Measurements from ENCODE around the gene RAMP3.
"Not testable (repeated sequence)": the region's sequence is repeated elsewhere in the genome, so short reads cannot be mapped to it uniquely, and the experiment has no call there.

RAMP3 gene

GRCh38 chr7:45202625-45203024, 45.0 kb downstream of the RAMP3 start:
- Mint-ChIP-seq H3K36me3 (ENCODE audit: low read depth) (no peaks in the 10 kb centered on the region), H3K4me1 (ENCODE audit: low read depth) (peaks cover 44% of the 10 kb centered on the region), H3K27me3 (peaks cover 22% of the 10 kb centered on the region), H3K4me3 (no peak overlapping the region), H3K9me3 (no peaks in the 10 kb centered on the region), H3K27ac (no peak overlapping the region)

- Mint-ChIP-seq H3K36me3 (ENCODE audit: low read depth) (no peaks in the 10 kb centered on the region), H3K4me3 (no peak overlapping the region), H3K27ac (peak overlapping the region; percentile 55), H3K4me1 (ENCODE audit: low read depth) (peaks cover 42% of the 10 kb centered on the region), H3K27me3 (peaks cover 20% of the 10 kb centered on the region), H3K9me3 (no peaks in the 10 kb centered on the region)
Observed at GRCh38 chr7:45203036-45203435, 45.4 kb downstream of the RAMP3 start.

GRCh38 chr7:45203459-45203858, 45.9 kb downstream of the RAMP3 start:
- H3K4me1 Mint-ChIP-seq (ENCODE audit: low read depth): peaks cover 42% of the 10 kb centered on the region
- peak overlapping the region; percentile 55 for H3K27ac Mint-ChIP-seq
- no peaks in the 10 kb centered on the region for H3K36me3 Mint-ChIP-seq (ENCODE audit: low read depth)
- H3K4me3 Mint-ChIP-seq: no peak overlapping the region
- peaks cover 23% of the 10 kb centered on the region for H3K27me3 Mint-ChIP-seq
- no peaks in the 10 kb centered on the region for H3K9me3 Mint-ChIP-seq

DNA sequence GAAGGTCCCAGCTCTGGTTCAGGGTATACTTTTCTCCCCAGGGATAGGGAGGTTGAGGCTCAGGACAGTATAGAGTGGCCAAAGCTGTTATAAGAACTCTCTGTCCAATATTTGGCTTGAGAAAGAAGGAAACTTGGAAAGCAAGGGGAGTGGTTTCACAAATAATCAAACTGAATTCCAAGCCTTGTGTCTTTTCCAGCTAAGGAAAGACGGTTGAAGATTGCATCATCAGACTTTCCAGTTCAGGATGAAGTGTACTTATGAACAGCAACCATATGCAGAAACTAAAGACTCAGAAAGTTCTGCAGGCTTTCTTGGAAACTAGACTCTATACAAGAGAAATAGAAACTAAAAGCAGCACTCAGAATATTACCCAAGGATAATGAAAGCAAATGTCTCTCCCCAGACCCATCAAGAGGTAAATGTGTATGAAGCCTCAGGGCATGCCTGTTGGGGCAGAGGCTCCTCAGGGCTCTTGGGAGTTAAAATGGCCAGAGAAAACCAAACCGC, 46.4 kb downstream of the RAMP3 start:
- peaks cover 28% of the 10 kb centered on the region for H3K27me3 Mint-ChIP-seq
- peak overlapping the region; percentile 14 for H3K4me3 Mint-ChIP-seq
- H3K9me3 Mint-ChIP-seq: no peaks in the 10 kb centered on the region
- H3K27ac Mint-ChIP-seq: peak overlapping the region; percentile 55
- no peaks in the 10 kb centered on the region for H3K36me3 Mint-ChIP-seq (ENCODE audit: low read depth)
- peaks cover 37% of the 10 kb centered on the region for H3K4me1 Mint-ChIP-seq (ENCODE audit: low read depth)

DNA sequence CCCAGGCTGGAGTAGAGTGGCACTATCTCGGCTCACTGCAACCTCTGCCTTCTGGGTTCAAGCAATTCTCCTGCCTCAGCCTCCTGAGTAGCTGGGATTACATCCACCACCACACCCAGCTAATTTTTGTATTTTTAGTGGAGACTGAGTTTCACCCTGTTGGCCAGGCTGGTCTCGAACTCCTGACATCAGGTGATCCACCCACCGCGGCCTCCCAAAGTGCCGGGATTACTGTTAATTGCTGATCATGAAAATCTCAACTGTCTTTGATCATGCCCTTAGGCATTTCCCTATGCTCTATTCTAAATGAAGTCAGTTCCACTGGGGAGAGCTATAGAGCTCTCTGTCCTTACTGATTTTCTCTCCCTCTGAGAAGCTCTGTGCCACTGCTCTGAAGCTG, 48.7 kb downstream of the RAMP3 start:
- H3K4me1 Mint-ChIP-seq (ENCODE audit: low read depth): peaks cover 30% of the 10 kb centered on the region
- H3K36me3 Mint-ChIP-seq (ENCODE audit: low read depth); H3K27ac Mint-ChIP-seq; H3K4me3 Mint-ChIP-seq; H3K9me3 Mint-ChIP-seq: not testable (repeated sequence)
- H3K27me3 Mint-ChIP-seq: peaks cover 24% of the 10 kb centered on the region

DNA sequence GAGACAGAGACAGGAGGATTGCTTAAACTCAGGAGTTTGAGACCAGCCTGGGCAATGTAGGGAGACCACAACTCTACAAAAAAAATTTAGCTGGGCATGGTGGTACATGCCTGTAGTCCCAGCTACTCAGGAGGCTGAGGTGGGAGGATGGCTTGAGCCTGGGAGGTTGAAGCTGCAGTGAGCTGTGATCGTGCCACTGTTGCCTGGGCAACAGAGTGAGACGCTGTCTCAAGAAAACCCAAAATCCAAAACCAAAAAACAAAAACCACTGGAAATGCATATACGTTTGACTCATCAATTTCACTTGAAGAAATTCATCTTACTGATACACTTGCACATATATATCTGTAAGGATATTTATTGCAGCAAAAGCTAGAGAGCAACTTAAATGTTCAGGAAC, 52.3 kb downstream of the RAMP3 start:
- H3K9me3 Mint-ChIP-seq; H3K4me1 Mint-ChIP-seq (ENCODE audit: low read depth); H3K27ac Mint-ChIP-seq; H3K36me3 Mint-ChIP-seq (ENCODE audit: low read depth); H3K4me3 Mint-ChIP-seq: not testable (repeated sequence)
- H3K27me3 Mint-ChIP-seq: peaks cover 43% of the 10 kb centered on the region

DNA sequence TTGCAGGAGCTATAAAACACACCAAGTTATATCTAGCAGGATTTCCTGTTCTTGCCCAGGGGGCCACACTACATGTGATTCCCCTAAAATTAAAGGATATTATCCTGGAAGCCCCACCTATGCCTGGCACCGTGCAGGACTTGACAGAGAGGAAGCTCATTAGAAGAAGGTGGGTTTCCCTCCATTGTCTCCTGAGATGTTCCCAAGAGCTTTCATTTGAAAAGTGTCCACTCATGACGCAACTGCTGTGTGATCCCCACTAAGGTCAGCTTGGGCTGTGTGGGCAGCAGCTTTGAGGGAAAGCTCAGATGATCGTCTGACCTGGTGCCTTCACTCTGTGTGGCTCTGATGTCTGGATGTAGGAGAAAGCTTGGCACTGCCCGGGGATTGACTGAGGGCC, 53.5 kb downstream of the RAMP3 start:
- no peaks in the 10 kb centered on the region for H3K9me3 Mint-ChIP-seq
- H3K27ac Mint-ChIP-seq: no peak overlapping the region
- H3K36me3 Mint-ChIP-seq (ENCODE audit: low read depth): no peaks in the 10 kb centered on the region
- no peaks in the 10 kb centered on the region for H3K4me1 Mint-ChIP-seq (ENCODE audit: low read depth)
- peaks cover 47% of the 10 kb centered on the region for H3K27me3 Mint-ChIP-seq
- H3K4me3 Mint-ChIP-seq: no peak overlapping the region

GRCh38 chr7:45211958-45212357, 54.4 kb downstream of the RAMP3 start:
- no peak overlapping the region for H3K27ac Mint-ChIP-seq
- H3K36me3 Mint-ChIP-seq (ENCODE audit: low read depth): no peaks in the 10 kb centered on the region
- H3K4me1 Mint-ChIP-seq (ENCODE audit: low read depth): no peaks in the 10 kb centered on the region
- H3K4me3 Mint-ChIP-seq: no peak overlapping the region
- H3K27me3 Mint-ChIP-seq: peaks cover 46% of the 10 kb centered on the region
- H3K9me3 Mint-ChIP-seq: no peaks in the 10 kb centered on the region

DNA sequence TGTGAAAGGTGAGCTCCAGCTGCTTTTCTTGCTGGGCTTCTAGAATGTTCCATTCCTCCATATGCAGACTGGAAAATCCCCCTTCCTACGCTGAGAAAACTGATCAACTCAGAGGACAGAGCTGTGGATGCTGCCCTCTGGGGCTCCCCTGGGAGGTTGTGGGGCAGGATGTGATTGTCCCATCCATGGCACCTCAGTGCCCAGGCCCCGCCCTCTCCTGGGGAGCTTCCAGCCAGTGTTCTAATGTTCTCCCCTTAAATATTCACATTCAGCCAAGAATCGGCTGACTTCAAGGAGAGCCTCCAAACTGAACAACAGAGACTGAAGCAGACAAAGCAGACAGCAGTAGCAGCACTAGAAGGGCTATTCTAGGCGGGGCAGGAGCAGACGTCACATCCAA, 55.0 kb downstream of the RAMP3 start:
- H3K27ac Mint-ChIP-seq: no peak overlapping the region
- H3K36me3 Mint-ChIP-seq (ENCODE audit: low read depth): no peaks in the 10 kb centered on the region
- H3K4me1 Mint-ChIP-seq (ENCODE audit: low read depth): no peaks in the 10 kb centered on the region
- peaks cover 44% of the 10 kb centered on the region for H3K27me3 Mint-ChIP-seq
- no peaks in the 10 kb centered on the region for H3K9me3 Mint-ChIP-seq
- no peak overlapping the region for H3K4me3 Mint-ChIP-seq

GRCh38 chr7:45215601-45216062, 58.0 kb downstream of the RAMP3 start:
- H3K4me1 Mint-ChIP-seq (ENCODE audit: low read depth): no peaks in the 10 kb centered on the region

DNA sequence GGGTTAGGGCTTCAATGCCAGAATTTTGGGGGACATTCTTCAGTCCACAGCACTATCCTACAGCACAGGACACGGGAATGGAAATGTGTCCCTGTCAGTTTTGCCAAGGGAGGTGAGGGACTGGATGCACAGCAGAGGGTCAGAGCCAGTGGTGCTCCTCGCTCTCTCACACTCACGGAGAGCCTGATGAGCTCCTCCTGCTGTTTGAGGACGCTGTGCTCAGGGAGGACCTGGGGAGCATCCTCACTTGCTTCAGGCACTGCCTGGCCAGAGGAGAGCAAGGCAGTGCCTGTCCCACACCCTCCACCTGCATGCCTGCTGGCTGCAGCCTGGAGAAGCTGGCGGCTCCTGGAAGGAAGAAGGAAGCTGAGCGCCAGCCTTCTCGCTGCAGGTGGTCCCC, 58.6 kb downstream of the RAMP3 start:
- no peak overlapping the region for H3K4me3 Mint-ChIP-seq
- no peaks in the 10 kb centered on the region for H3K4me1 Mint-ChIP-seq (ENCODE audit: low read depth)
- no peaks in the 10 kb centered on the region for H3K36me3 Mint-ChIP-seq (ENCODE audit: low read depth)
- no peaks in the 10 kb centered on the region for H3K9me3 Mint-ChIP-seq
- H3K27ac Mint-ChIP-seq: no peak overlapping the region
- peaks cover 47% of the 10 kb centered on the region for H3K27me3 Mint-ChIP-seq

More at GRCh38 chr7:45215601-45216062, 58.0 kb downstream of the RAMP3 start:
- no peaks in the 10 kb centered on the region for H3K9me3 Mint-ChIP-seq
- no peaks in the 10 kb centered on the region for H3K36me3 Mint-ChIP-seq (ENCODE audit: low read depth)
- H3K27ac Mint-ChIP-seq: no peak overlapping the region
- no peak overlapping the region for H3K4me3 Mint-ChIP-seq
- H3K27me3 Mint-ChIP-seq: peaks cover 47% of the 10 kb centered on the region

DNA sequence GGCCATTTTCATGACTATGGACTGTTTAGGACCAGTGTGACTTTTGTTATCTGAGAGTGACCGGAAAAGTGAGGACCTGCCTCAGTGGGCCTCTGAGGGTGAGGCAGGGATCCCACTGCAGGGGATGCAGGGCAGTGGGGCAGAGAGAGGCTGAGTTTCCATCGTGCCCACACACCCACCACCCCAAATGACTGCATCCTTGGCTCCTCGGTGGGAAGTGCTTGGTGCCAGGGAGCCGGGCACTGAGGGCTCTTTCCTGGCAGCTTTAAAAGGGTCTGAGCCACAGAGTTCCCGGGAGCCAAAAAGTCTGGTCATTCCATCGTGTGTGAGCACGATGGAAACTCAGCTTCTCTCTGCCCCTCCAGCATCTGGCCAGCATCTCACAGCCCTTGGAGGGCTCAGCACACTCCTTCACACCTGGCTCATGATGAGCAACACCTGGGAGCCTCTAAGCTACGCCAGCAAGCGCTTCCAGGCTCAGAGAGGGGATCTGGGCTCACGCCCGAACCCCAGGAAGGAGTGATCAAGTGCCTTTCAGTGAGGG, 59.1 kb downstream of the RAMP3 start:
- Mint-ChIP-seq H3K4me3 (no peak overlapping the region), H3K27me3 (peaks cover 44% of the 10 kb centered on the region), H3K9me3 (no peaks in the 10 kb centered on the region), H3K27ac (no peak overlapping the region), H3K4me1 (ENCODE audit: low read depth) (no peaks in the 10 kb centered on the region), H3K36me3 (ENCODE audit: low read depth) (no peaks in the 10 kb centered on the region)

GRCh38 chr7:45217358-45217757, 59.8 kb downstream of the RAMP3 start:
- no peaks in the 10 kb centered on the region for H3K4me1 Mint-ChIP-seq (ENCODE audit: low read depth)

GRCh38 chr7:45219130-45219529, 61.5 kb downstream of the RAMP3 start:
- Mint-ChIP-seq H3K9me3 (no peaks in the 10 kb centered on the region), H3K27me3 (peaks cover 34% of the 10 kb centered on the region), H3K27ac (no peak overlapping the region), H3K4me1 (ENCODE audit: low read depth) (no peaks in the 10 kb centered on the region), H3K4me3 (no peak overlapping the region), H3K36me3 (ENCODE audit: low read depth) (no peaks in the 10 kb centered on the region)

More at GRCh38 chr7:45217358-45217757, 59.8 kb downstream of the RAMP3 start:
- Mint-ChIP-seq H3K9me3 (no peaks in the 10 kb centered on the region), H3K4me3 (no peak overlapping the region), H3K27me3 (peaks cover 39% of the 10 kb centered on the region), H3K36me3 (ENCODE audit: low read depth) (no peaks in the 10 kb centered on the region), H3K27ac (no peak overlapping the region)

GRCh38 chr7:45219801-45220435, 62.3 kb downstream of the RAMP3 start:
- H3K36me3 Mint-ChIP-seq (ENCODE audit: low read depth): no peaks in the 10 kb centered on the region
- H3K9me3 Mint-ChIP-seq: no peaks in the 10 kb centered on the region
- H3K4me3 Mint-ChIP-seq: no peak overlapping the region
- peaks cover 26% of the 10 kb centered on the region for H3K27me3 Mint-ChIP-seq
- no peak overlapping the region for H3K27ac Mint-ChIP-seq
- no peaks in the 10 kb centered on the region for H3K4me1 Mint-ChIP-seq (ENCODE audit: low read depth)
